Large intestine (tissue), 3 donors: ENCODE results near the gene ABLIM1. TPM values are rescaled to one million over a fixed set of nuclear protein-coding genes. Genes with fewer than 3 reads are reported as not detected.
A peak's percentile ranks its signal among the peaks of the same experiment; 100 is the strongest.

ENCODE experiments used
- DNase-seq, 2 donors: peaks; one replicate each; pipeline versions ENCODE4 v3.0.0 to v3.0.0-alpha.2; 2013
- H3K27ac ChIP-seq: one replicate; pipeline ENCODE4 v1.5.1; 2013; ENCODE audit warnings: low read length
- H3K27me3 ChIP-seq: 2 replicates; pipeline ENCODE4 v1.6.1; 2013; ENCODE audit warnings: low read length; ENCODE audit not compliant: control insufficient read depth, insufficient read depth
- H3K36me3 ChIP-seq: 2 replicates; pipeline ENCODE4 v1.6.1; 2013; ENCODE audit warnings: low read length; ENCODE audit not compliant: control insufficient read depth, insufficient read depth
- H3K4me1 ChIP-seq: one replicate; pipeline ENCODE4 v1.6.1; 2013; ENCODE audit warnings: low read length; ENCODE audit not compliant: control insufficient read depth, insufficient read depth
- H3K4me3 ChIP-seq: one replicate; pipeline ENCODE4 v1.5.1; 2013; ENCODE audit warnings: low read length
- H3K9me3 ChIP-seq: one replicate; pipeline ENCODE4 v1.6.1; 2013; ENCODE audit warnings: mild to moderate bottlenecking, low read depth, low read length, moderate library complexity; ENCODE audit not compliant: control insufficient read depth
- WGBS: methylation state at CpG from one replicate; pipeline ENCODE4 v1.1.5; 2013; ENCODE audit warnings: low lambda C conversion rate; ENCODE audit not compliant: insufficient coverage; 5-methylcytosine and 5-hydroxymethylcytosine counted together
- polyA plus RNA-seq: library from polyadenylated mRNA; unstranded; fragments of 120-200 nt; gene quantifications from one replicate; pipeline ENCODE4 v1.2.1, GENCODE V29; 2013

The ABLIM1 gene
- polyA plus RNA-seq, 1 donor = 54.9 TPM

- 100% methylated on average over 2 of the region's 5 CpGs for WGBS
- no peaks in the 10 kb centered on the region for H3K36me3 ChIP-seq
- no peaks in the 10 kb centered on the region for H3K9me3 ChIP-seq
- peaks cover 40% of the 10 kb centered on the region for H3K4me1 ChIP-seq
- H3K27me3 ChIP-seq = no peaks in the 10 kb centered on the region
- H3K27ac ChIP-seq = no peak overlapping the region
- no peak overlapping the region for H3K4me3 ChIP-seq
- DNase-seq = no peak
These were observed 23.5 kb upstream of the ABLIM1 start for GRCh38 chr10:114681542-114681941.

GRCh38 chr10:114680543-114681117, 22.6 kb upstream of the ABLIM1 start:
- Histone ChIP-seq H3K4me1 (peaks cover 34% of the 10 kb centered on the region), H3K27me3 (no peaks in the 10 kb centered on the region), H3K9me3 (no peaks in the 10 kb centered on the region), H3K4me3 (no peak overlapping the region), H3K27ac (no peak overlapping the region), H3K36me3 (no peaks in the 10 kb centered on the region)
- 100% methylated on average over 2 of the region's 3 CpGs for WGBS
- peak in 1 of 2 donors; percentile 9 for DNase-seq

- H3K36me3 ChIP-seq = no peaks in the 10 kb centered on the region
- no peak overlapping the region for H3K27ac ChIP-seq
- H3K9me3 ChIP-seq = no peaks in the 10 kb centered on the region
- no peaks in the 10 kb centered on the region for H3K27me3 ChIP-seq
- DNase-seq = no peak
- WGBS = 100% methylated on average over 4 of the region's 5 CpGs
- no peak overlapping the region for H3K4me3 ChIP-seq
- H3K4me1 ChIP-seq = peaks cover 25% of the 10 kb centered on the region
These were observed 21.5 kb upstream of the ABLIM1 start for GRCh38 chr10:114679552-114679951.

- H3K4me3 ChIP-seq = no peak overlapping the region
- DNase-seq = no peak
- no peaks in the 10 kb centered on the region for H3K9me3 ChIP-seq
- 100% methylated on average over 2 of the region's 2 CpGs for WGBS
- H3K27me3 ChIP-seq = no peaks in the 10 kb centered on the region
- H3K36me3 ChIP-seq = no peaks in the 10 kb centered on the region
- no peak overlapping the region for H3K27ac ChIP-seq
- H3K4me1 ChIP-seq = peaks cover 18% of the 10 kb centered on the region
These were observed 20.7 kb upstream of the ABLIM1 start for GRCh38 chr10:114678820-114679219.

GRCh38 chr10:114678336-114678735, 20.3 kb upstream of the ABLIM1 start:
- no peak overlapping the region for H3K4me3 ChIP-seq
- no peak for DNase-seq
- H3K36me3 ChIP-seq = no peaks in the 10 kb centered on the region
- WGBS = 70% methylated on average over 2 of the region's 4 CpGs
- no peak overlapping the region for H3K27ac ChIP-seq
- H3K27me3 ChIP-seq = no peaks in the 10 kb centered on the region
- H3K4me1 ChIP-seq = peaks cover 13% of the 10 kb centered on the region
- H3K9me3 ChIP-seq = no peaks in the 10 kb centered on the region

GRCh38 chr10:114674346-114674745, 16.3 kb upstream of the ABLIM1 start:
- H3K36me3 ChIP-seq = no peaks in the 10 kb centered on the region
- no peak overlapping the region for H3K27ac ChIP-seq
- no peaks in the 10 kb centered on the region for H3K27me3 ChIP-seq
- DNase-seq = no peak
- H3K9me3 ChIP-seq = no peaks in the 10 kb centered on the region
- WGBS = 100% methylated on average over 3 of the region's 4 CpGs
- H3K4me1 ChIP-seq = no peaks in the 10 kb centered on the region
- H3K4me3 ChIP-seq = no peak overlapping the region

GRCh38 chr10:114669648-114670047, 11.6 kb upstream of the ABLIM1 start:
- Histone ChIP-seq H3K27me3 (no peaks in the 10 kb centered on the region), H3K4me3 (no peak overlapping the region), H3K9me3 (peaks cover 4% of the 10 kb centered on the region), H3K4me1 (peaks cover 10% of the 10 kb centered on the region), H3K36me3 (no peaks in the 10 kb centered on the region), H3K27ac (no peak overlapping the region)
- 100% methylated on average over 1 of the region's 3 CpGs for WGBS
- DNase-seq = no peak

GRCh38 chr10:114668375-114669080, 10.5 kb upstream of the ABLIM1 start:
- no peaks in the 10 kb centered on the region for H3K27me3 ChIP-seq
- H3K36me3 ChIP-seq = no peaks in the 10 kb centered on the region
- peaks cover 16% of the 10 kb centered on the region for H3K4me1 ChIP-seq
- H3K4me3 ChIP-seq = no peak overlapping the region
- no peak overlapping the region for H3K27ac ChIP-seq
- peaks cover 4% of the 10 kb centered on the region for H3K9me3 ChIP-seq
- DNase-seq = no peak
- 93% methylated on average over 2 of the region's 6 CpGs for WGBS

- peak overlapping the region; percentile 10 for H3K27ac ChIP-seq
- peaks cover 4% of the 10 kb centered on the region for H3K9me3 ChIP-seq
- no CpG with 5 or more reads among the region's 1 CpG for WGBS
- no peak for DNase-seq
- no peaks in the 10 kb centered on the region for H3K27me3 ChIP-seq
- H3K4me3 ChIP-seq = no peak overlapping the region
- H3K36me3 ChIP-seq = no peaks in the 10 kb centered on the region
- H3K4me1 ChIP-seq = peaks cover 23% of the 10 kb centered on the region
These were observed 7.8 kb upstream of the ABLIM1 start for GRCh38 chr10:114665873-114666272.

GRCh38 chr10:114665406-114665805, 7.3 kb upstream of the ABLIM1 start:
- WGBS = 60% methylated on average over 1 of the region's 2 CpGs
- no peaks in the 10 kb centered on the region for H3K36me3 ChIP-seq
- H3K27me3 ChIP-seq = no peaks in the 10 kb centered on the region
- no peak overlapping the region for H3K4me3 ChIP-seq
- DNase-seq = peak in 1 of 2 donors; percentile 30
- peak overlapping the region; percentile 10 for H3K27ac ChIP-seq
- H3K9me3 ChIP-seq = peaks cover 4% of the 10 kb centered on the region
- peaks cover 23% of the 10 kb centered on the region for H3K4me1 ChIP-seq

GRCh38 chr10:114664127-114664526, 6.1 kb upstream of the ABLIM1 start:
- no peak for DNase-seq
- WGBS = 91% methylated on average over 1 of the region's 4 CpGs
- H3K27ac ChIP-seq = peak overlapping the region; percentile 71

More at GRCh38 chr10:114664127-114664526, 6.1 kb upstream of the ABLIM1 start:
- no peaks in the 10 kb centered on the region for H3K36me3 ChIP-seq
- peaks cover 4% of the 10 kb centered on the region for H3K9me3 ChIP-seq
- H3K27me3 ChIP-seq = no peaks in the 10 kb centered on the region
- peaks cover 23% of the 10 kb centered on the region for H3K4me1 ChIP-seq
- no peak overlapping the region for H3K4me3 ChIP-seq
